ENCODE measurements around the gene PDLIM7. TPM values are rescaled to one million over a fixed set of nuclear protein-coding genes. Genes with fewer than 3 reads are reported as not detected.
A peak's percentile ranks its signal among the peaks of the same experiment; 100 is the strongest.

PDLIM7 gene
- total and polyA plus RNA-seq, 10 of the 15 experiments (the other 5 are each of a cell fraction or from before 2014, with no cell fraction given): 0.82 to 36.6 (median 19.3) TPM

DNA sequence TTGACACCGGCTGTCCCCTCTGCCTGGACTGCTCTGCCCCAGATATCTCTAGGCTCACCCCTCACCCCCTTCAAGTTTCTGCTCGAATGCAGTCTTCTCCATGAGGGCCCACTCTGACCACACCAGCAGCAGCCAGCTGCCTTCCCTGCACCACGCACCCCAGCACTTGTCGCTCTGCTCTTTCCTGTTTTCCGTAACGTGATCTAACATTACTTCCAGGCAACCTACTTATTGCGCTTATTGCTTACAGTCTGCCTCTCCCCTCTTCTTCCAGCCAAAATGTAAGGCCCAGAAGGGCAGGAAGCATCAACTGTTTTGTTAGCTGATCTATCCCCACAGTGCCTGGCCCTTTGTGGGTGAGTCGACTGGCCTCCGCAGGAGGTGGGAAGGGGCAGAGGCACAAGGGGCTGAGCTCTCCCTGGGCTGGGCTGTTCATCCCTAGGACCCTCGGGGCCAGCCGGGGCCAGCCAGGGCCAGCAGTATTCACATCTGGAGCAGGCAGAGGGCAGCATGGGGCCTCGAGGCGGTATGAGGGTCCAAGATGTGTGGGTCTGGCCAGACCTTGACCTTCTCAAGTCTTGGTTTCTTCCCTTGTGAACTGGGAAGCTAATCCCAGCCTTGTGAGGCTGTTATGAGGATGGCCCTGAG is 12.4 kb downstream of the PDLIM7 start:
- H3K27ac ChIP-seq (ENCODE audit: control insufficient read depth, insufficient read depth): no peak overlapping the region

More for the DNA sequence above, 12.4 kb downstream of the PDLIM7 start:
- ChIA-PET SMC1A (ENCODE audit: uncharacterized antibody, unreplicated experiment) (no interaction called here), POLR2A (no interaction called here), CTCF (interaction anchor here (1.1 kb wide), 1 partner anchor 8 kb away, joined by 3 read pairs; no protein-coding TSS in a partner anchor), RAD21 (ENCODE audit: unreplicated experiment) (no interaction called here)
- TF ChIP-seq, protein P1, sequence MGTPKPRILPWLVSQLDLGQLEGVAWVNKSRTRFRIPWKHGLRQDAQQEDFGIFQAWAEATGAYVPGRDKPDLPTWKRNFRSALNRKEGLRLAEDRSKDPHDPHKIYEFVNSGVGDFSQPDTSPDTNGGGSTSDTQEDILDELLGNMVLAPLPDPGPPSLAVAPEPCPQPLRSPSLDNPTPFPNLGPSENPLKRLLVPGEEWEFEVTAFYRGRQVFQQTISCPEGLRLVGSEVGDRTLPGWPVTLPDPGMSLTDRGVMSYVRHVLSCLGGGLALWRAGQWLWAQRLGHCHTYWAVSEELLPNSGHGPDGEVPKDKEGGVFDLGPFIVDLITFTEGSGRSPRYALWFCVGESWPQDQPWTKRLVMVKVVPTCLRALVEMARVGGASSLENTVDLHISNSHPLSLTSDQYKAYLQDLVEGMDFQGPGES (IDR thresholded peaks at IDR 0.05): no peak
- TF ChIP-seq IRF4 (IDR thresholded peaks at IDR 0.05; ENCODE audit: low read depth, low read length) (no peak), POLR2A (IDR thresholded peaks at IDR 0.05; ENCODE audit: low read depth, low read length) (no peak), MTA2 (IDR thresholded peaks at IDR 0.05; ENCODE audit: low read depth) (no peak), NR2C1 (IDR thresholded peaks at IDR 0.05) (no peak), STAT1 (conservative IDR thresholded peaks at IDR 0.05) (no peak), NFYA (IDR thresholded peaks at IDR 0.05; ENCODE audit: borderline replicate concordance, low read depth, low read length) (no peak), TBL1XR1 (IDR thresholded peaks at IDR 0.05; ENCODE audit: low read depth, low read length) (no peak), PAX5 (IDR thresholded peaks at IDR 0.05; ENCODE audit: borderline replicate concordance, low read depth, low read length) (no peak), SP1 (IDR thresholded peaks at IDR 0.05; ENCODE audit: low read depth, low read length) (no peak), NRF1 (conservative IDR thresholded peaks at IDR 0.05; ENCODE audit: low read depth, low read length) (no peak), CHD4 (IDR thresholded peaks at IDR 0.05) (no peak), ZNF622 (IDR thresholded peaks at IDR 0.05) (no peak), BHLHE40 (IDR thresholded peaks at IDR 0.05; ENCODE audit: borderline replicate concordance in 1 of 2, low read depth in 2 of 2, low read length in 1 of 2) (no peak), ZNF217 (IDR thresholded peaks at IDR 0.05) (no peak)
- TF ChIP-seq, protein P2, sequence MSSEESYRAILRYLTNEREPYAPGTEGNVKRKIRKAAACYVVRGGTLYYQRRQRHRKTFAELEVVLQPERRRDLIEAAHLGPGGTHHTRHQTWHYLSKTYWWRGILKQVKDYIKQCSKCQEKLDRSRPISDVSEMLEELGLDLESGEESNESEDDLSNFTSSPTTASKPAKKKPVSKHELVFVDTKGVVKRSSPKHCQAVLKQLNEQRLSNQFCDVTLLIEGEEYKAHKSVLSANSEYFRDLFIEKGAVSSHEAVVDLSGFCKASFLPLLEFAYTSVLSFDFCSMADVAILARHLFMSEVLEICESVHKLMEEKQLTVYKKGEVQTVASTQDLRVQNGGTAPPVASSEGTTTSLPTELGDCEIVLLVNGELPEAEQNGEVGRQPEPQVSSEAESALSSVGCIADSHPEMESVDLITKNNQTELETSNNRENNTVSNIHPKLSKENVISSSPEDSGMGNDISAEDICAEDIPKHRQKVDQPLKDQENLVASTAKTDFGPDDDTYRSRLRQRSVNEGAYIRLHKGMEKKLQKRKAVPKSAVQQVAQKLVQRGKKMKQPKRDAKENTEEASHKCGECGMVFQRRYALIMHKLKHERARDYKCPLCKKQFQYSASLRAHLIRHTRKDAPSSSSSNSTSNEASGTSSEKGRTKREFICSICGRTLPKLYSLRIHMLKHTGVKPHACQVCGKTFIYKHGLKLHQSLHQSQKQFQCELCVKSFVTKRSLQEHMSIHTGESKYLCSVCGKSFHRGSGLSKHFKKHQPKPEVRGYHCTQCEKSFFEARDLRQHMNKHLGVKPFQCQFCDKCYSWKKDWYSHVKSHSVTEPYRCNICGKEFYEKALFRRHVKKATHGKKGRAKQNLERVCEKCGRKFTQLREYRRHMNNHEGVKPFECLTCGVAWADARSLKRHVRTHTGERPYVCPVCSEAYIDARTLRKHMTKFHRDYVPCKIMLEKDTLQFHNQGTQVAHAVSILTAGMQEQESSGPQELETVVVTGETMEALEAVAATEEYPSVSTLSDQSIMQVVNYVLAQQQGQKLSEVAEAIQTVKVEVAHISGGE (CRISPR knock-in tag; IDR thresholded peaks at IDR 0.05): no peak
- TF ChIP-seq, protein P3, sequence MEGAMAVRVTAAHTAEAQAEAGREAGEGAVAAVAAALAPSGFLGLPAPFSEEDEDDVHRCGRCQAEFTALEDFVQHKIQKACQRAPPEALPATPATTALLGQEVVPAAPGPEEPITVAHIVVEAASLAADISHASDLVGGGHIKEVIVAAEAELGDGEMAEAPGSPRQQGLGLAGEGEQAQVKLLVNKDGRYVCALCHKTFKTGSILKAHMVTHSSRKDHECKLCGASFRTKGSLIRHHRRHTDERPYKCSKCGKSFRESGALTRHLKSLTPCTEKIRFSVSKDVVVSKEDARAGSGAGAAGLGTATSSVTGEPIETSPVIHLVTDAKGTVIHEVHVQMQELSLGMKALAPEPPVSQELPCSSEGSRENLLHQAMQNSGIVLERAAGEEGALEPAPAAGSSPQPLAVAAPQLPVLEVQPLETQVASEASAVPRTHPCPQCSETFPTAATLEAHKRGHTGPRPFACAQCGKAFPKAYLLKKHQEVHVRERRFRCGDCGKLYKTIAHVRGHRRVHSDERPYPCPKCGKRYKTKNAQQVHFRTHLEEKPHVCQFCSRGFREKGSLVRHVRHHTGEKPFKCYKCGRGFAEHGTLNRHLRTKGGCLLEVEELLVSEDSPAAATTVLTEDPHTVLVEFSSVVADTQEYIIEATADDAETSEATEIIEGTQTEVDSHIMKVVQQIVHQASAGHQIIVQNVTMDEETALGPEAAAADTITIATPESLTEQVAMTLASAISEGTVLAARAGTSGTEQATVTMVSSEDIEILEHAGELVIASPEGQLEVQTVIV (IDR thresholded peaks at IDR 0.05; ENCODE audit: borderline replicate concordance, partially characterized antibody): no peak
- TF ChIP-seq, protein P4, sequence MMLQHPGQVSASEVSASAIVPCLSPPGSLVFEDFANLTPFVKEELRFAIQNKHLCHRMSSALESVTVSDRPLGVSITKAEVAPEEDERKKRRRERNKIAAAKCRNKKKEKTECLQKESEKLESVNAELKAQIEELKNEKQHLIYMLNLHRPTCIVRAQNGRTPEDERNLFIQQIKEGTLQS (IDR thresholded peaks at IDR 0.05; ENCODE audit: borderline replicate concordance, extremely low read depth, low read depth, low read length): no peak
- no peaks in the 10 kb centered on the region for H3K27me3 ChIP-seq (replicated peaks in 1 of 2; ENCODE audit: control insufficient read depth in 2 of 2, insufficient read depth in 2 of 2, low read length in 1 of 2)
- TSS peak; percentile 38 for BruUV-seq (replicated peaks)
- H3K4me2 ChIP-seq (ENCODE audit: control insufficient read depth, insufficient read depth): no peak overlapping the region
- no peaks in the 10 kb centered on the region; the same call in 1 of the 2 replicates for H3K4me1 ChIP-seq (ENCODE audit: control insufficient read depth, insufficient read depth, low read length)
- H4K20me1 ChIP-seq (ENCODE audit: control insufficient read depth, insufficient read depth): no peaks in the 10 kb centered on the region
- H3K9ac ChIP-seq (ENCODE audit: control insufficient read depth, insufficient read depth, low read length): no peak overlapping the region
- ATAC-seq (no peak), FAIRE-seq (no peak), DNase-seq (ENCODE audit: low read depth, low spot score) (no peak)
- no peaks in the 10 kb centered on the region for H3K9me3 ChIP-seq (replicated peaks; ENCODE audit: control insufficient read depth, insufficient read depth, low read length)
- no peaks in the 10 kb centered on the region for H3K79me2 ChIP-seq (ENCODE audit: control insufficient read depth, insufficient read depth, low read length)
- no peak overlapping the region for H2AFZ ChIP-seq (ENCODE audit: control insufficient read depth, low read depth, low read length)
- intact Hi-C loops (cut with micrococcal nuclease; ENCODE audit: unreplicated experiment) (no loop called here), in situ Hi-C loops (cut with MboI) (no loop called here)
- H3K4me3 ChIP-seq: no peak overlapping the region
- peaks cover 0 to 2% of the 10 kb centered on the region in 2 experiments; a peak in 2 of 4 replicates for H3K36me3 ChIP-seq (ENCODE audit: control insufficient read depth in 2 of 2, insufficient read depth in 2 of 2, low read length in 1 of 2)
- WGBS (ENCODE audit: insufficient coverage, insufficient replicate concordance, low lambda C conversion rate, missing lambda C conversion rate): 67% methylated on average over 13 of the region's 13 CpGs

Measured in GM12878 (cell line).